Neural progenitor cell (in vitro differentiated cells): ENCODE results near the gene MRE11. TPM values are rescaled to one million over a fixed set of nuclear protein-coding genes. Genes with fewer than 3 reads are reported as not detected.

ENCODE experiments used
- DNase-seq: peaks from one replicate; pipeline ENCODE4 v3.0.0-alpha.2; 2016; ENCODE audit warnings: low spot score
- H2AFZ ChIP-seq: fragments of 200-600 bp; sonication (generic); replicated peaks from 2 replicates; pipeline ENCODE4 v1.6.1; 2016; ENCODE audit warnings: antibody characterized with exemption
- H3F3A ChIP-seq: fragments of 200-600 bp; sonication (generic); 2 replicates; pipeline ENCODE4 v1.6.1; 2016; ENCODE audit warnings: antibody characterized with exemption, low read depth
- H3K27ac ChIP-seq: fragments of 200-600 bp; sonication (generic); 2 replicates; pipeline ENCODE4 v1.5.1; 2016; ENCODE audit warnings: mild to moderate bottlenecking
- H3K27me3 ChIP-seq: fragments of 200-600 bp; sonication (generic); 2 replicates; pipeline ENCODE4 v1.6.1; 2016; ENCODE audit warnings: mild to moderate bottlenecking, moderate library complexity
- H3K36me3 ChIP-seq: fragments of 200-600 bp; sonication (generic); 2 replicates; pipeline ENCODE4 v1.5.1; 2016
- H3K4me1 ChIP-seq: fragments of 200-600 bp; sonication (generic); 2 replicates; pipeline ENCODE4 v1.6.1; 2016; ENCODE audit warnings: mixed run types
- H3K4me2 ChIP-seq: fragments of 200-600 bp; sonication (generic); 2 replicates; pipeline ENCODE4 v1.6.1; 2016
- H3K4me3 ChIP-seq: fragments of 200-600 bp; sonication (generic); 2 replicates; pipeline ENCODE4 v1.5.1; 2016
- H3K79me2 ChIP-seq: fragments of 200-600 bp; sonication (generic); 2 replicates; pipeline ENCODE4 v1.6.1; 2016; ENCODE audit warnings: low read depth
- H3K9ac ChIP-seq: fragments of 200-600 bp; sonication (generic); 2 replicates; pipeline ENCODE4 v1.6.1; 2016
- H3K9me3 ChIP-seq: fragments of 200-600 bp; sonication (generic); 2 replicates; pipeline ENCODE4 v1.5.1; 2016; ENCODE audit warnings: low read depth
- H4K20me1 ChIP-seq: fragments of 200-600 bp; sonication (generic); 2 replicates; pipeline ENCODE4 v1.6.1; 2016; ENCODE audit warnings: low read depth
- H3K27ac Mint-ChIP-seq: 3 replicates; pipeline ENCODE4 v1.8.0; 2021; ENCODE audit warnings: mixed read lengths
- H3K27me3 Mint-ChIP-seq: 2 replicates; pipeline ENCODE4 v1.8.0; 2022; ENCODE audit warnings: low read depth, mild to moderate bottlenecking, inconsistent platforms, moderate library complexity, mixed read lengths; ENCODE audit not compliant: insufficient read depth
- H3K36me3 Mint-ChIP-seq: 3 replicates; pipeline ENCODE4 v1.8.0; 2021; ENCODE audit warnings: mixed read lengths
- H3K4me1 Mint-ChIP-seq: 3 replicates; pipeline ENCODE4 v1.8.0; 2021; ENCODE audit warnings: mixed read lengths
- H3K4me3 Mint-ChIP-seq: 3 replicates; pipeline ENCODE4 v1.8.0; 2021; ENCODE audit warnings: mild to moderate bottlenecking, moderate library complexity, mixed read lengths
- H3K9me3 Mint-ChIP-seq: 3 replicates; pipeline ENCODE4 v1.8.0; 2020; ENCODE audit warnings: mixed read lengths
- EZH2 ChIP-seq: fragments of 200-600 bp; sonication (generic); IDR thresholded peaks from 2 replicates; pipeline ENCODE4 v1.6.1; 2017; ENCODE audit warnings: antibody characterized with exemption, mild to moderate bottlenecking, moderate library complexity
- EZH2phosphoT487 ChIP-seq: fragments of 200-600 bp; sonication (generic); IDR thresholded peaks from 2 replicates; pipeline ENCODE4 v1.6.1; 2017; ENCODE audit warnings: antibody characterized with exemption
- total RNA-seq: library from RNA; depleted of rRNA; stranded (reverse); fragments of >200 nt; gene quantifications from 2 replicates; pipeline ENCODE4 v1.2.3, GENCODE V29; 2015; ENCODE audit warnings: low replicate concordance
- TF ChIP-seq, protein P1 (sequence below): fragments of 200-600 bp; sonication (generic); IDR thresholded peaks from 2 replicates; pipeline ENCODE4 v1.5.1; 2017; ENCODE audit warnings: antibody characterized with exemption, mild to moderate bottlenecking

MRE11 gene
- total RNA-seq, 1 donor from 2014 or later = 48.9 TPM

DNA sequence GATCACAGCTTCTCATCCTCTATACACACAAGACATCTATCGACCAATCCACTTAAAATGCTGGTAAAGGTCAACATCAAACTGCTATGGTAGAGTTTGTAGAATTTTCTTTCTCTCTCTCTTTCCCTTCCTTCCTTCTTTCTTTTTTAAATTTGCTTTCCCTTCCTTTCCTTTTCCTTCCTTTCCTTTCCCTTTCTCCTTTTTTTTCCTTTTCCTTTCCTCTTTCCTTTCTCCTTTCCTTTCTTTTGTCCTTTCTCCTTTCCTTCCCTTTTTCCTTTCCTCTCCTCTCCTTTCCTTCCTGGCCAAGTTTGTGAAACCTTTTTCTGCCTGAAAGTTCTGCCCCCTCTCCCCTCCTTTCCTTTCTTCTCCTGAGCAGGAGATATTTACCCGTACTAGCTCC, 21.8 kb upstream of the MRE11 start:
- H3K27ac Mint-ChIP-seq = no peak overlapping the region
- no peaks in the 10 kb centered on the region for H3K79me2 ChIP-seq
- no peaks in the 10 kb centered on the region for H3K36me3 Mint-ChIP-seq
- no peak for DNase-seq
- no peak for TF ChIP-seq EZH2phosphoT487
- no peak for TF ChIP-seq EZH2
- TF ChIP-seq, protein P1, sequence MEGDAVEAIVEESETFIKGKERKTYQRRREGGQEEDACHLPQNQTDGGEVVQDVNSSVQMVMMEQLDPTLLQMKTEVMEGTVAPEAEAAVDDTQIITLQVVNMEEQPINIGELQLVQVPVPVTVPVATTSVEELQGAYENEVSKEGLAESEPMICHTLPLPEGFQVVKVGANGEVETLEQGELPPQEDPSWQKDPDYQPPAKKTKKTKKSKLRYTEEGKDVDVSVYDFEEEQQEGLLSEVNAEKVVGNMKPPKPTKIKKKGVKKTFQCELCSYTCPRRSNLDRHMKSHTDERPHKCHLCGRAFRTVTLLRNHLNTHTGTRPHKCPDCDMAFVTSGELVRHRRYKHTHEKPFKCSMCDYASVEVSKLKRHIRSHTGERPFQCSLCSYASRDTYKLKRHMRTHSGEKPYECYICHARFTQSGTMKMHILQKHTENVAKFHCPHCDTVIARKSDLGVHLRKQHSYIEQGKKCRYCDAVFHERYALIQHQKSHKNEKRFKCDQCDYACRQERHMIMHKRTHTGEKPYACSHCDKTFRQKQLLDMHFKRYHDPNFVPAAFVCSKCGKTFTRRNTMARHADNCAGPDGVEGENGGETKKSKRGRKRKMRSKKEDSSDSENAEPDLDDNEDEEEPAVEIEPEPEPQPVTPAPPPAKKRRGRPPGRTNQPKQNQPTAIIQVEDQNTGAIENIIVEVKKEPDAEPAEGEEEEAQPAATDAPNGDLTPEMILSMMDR = no peak
- H3K9me3 ChIP-seq = no peaks in the 10 kb centered on the region
- H3K9me3 Mint-ChIP-seq = no peaks in the 10 kb centered on the region
- no peaks in the 10 kb centered on the region for H3K36me3 ChIP-seq
- H3K4me2 ChIP-seq = no peak overlapping the region
- peaks cover 55% of the 10 kb centered on the region for H3K27me3 ChIP-seq
- H2AFZ ChIP-seq = no peak overlapping the region
- peaks cover 8% of the 10 kb centered on the region for H3K27me3 Mint-ChIP-seq
- no peaks in the 10 kb centered on the region for H3F3A ChIP-seq
- H3K4me1 Mint-ChIP-seq = peaks cover 6% of the 10 kb centered on the region
- H3K27ac ChIP-seq = no peak overlapping the region
- no peaks in the 10 kb centered on the region for H4K20me1 ChIP-seq
- H3K4me3 Mint-ChIP-seq = no peak overlapping the region
- no peak overlapping the region for H3K9ac ChIP-seq
- H3K4me1 ChIP-seq = no peaks in the 10 kb centered on the region
- no peak overlapping the region for H3K4me3 ChIP-seq

DNA sequence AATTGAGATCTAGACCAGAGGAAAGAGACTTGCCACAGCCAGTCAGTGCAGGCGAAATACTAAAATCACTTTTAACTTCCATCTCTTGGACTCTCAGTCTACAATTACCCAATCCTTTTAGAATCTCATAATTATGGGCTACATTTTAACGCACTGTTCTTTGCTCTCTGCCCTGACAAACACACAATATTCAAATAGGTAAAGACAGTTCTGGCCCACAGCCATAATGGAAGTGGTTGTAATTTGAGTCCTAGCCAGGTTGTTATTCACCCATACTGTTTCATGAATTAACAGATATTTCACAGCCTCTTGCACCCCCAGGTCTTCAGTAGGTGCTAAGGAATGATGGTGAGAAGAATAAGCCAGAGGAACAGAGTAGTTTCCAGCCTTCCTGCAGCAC, 19.4 kb upstream of the MRE11 start:
- Histone ChIP-seq H3K79me2 (no peaks in the 10 kb centered on the region), H3K9me3 (no peaks in the 10 kb centered on the region), H3F3A (no peaks in the 10 kb centered on the region), H3K9ac (no peak overlapping the region), H4K20me1 (no peaks in the 10 kb centered on the region), H3K4me3 (no peak overlapping the region), H2AFZ (no peak overlapping the region), H3K36me3 (no peaks in the 10 kb centered on the region), H3K27ac (no peak overlapping the region), H3K4me1 (no peaks in the 10 kb centered on the region), H3K27me3 (peaks cover 55% of the 10 kb centered on the region), H3K4me2 (no peak overlapping the region)
- TF ChIP-seq, protein P1 = no peak
- TF ChIP-seq EZH2 (no peak), EZH2phosphoT487 (no peak)
- Mint-ChIP-seq H3K36me3 (no peaks in the 10 kb centered on the region), H3K27me3 (peaks cover 10% of the 10 kb centered on the region), H3K4me1 (peaks cover 6% of the 10 kb centered on the region), H3K4me3 (peak overlapping the region; percentile 1), H3K27ac (no peak overlapping the region), H3K9me3 (no peaks in the 10 kb centered on the region)
- DNase-seq = no peak

DNA sequence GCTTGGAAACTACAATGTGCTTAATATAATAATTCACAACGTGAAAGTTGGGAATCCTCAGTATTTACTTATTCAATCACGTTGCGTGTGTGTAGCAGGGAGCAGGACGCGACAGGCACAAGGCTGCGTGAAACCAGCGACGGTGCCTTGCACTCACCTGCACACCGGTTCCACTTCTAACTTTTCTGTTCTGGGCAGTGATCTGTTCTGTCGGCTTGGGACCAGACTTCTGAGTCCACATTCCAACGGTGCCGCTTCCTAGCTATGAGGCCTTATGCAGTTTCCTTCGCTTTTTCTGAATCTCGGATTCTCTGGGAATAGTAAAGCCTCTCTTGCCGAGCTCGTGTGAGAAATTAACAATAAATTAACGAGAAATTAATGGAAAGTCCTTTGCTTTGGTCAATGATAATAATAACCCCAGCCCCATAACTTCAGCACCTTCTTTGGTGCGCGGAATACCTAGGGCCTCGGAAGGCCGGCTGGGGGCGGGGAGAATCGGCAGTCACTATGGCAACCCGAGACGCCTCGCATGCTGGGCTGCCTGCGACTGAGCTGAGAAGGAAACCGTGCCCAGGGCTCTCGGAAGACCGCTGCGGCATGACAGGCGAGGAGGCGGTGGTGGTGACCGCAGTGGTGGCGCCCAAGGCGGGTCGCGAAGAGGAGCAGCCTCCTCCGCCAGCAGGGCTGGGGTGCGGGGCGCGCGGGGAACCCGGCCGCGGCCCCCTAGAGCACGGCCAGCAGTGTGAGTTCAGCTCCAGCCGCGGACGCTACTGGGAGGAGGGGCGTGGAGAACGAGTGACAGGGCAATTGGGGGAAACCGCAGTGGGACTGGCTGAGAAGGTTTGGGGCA, 18.5 kb upstream of the MRE11 start, which contains the start of gene C11orf97:
Gene C11orf97, plus strand, starts transcription at position 530 of the 850 bp plus-strand sequence. Its CDS starts 68 bp downstream, at position 598.
- H3K4me3 ChIP-seq = peak within 1 kb of the TSS; percentile 59
- TF ChIP-seq, protein P1 = no peak
- peak; percentile 38 for TF ChIP-seq EZH2
- H3F3A ChIP-seq = no peaks in the 10 kb centered on the region
- H3K9me3 ChIP-seq = no peaks in the 10 kb centered on the region
- peak within 1 kb of the TSS; percentile 85 for H3K4me2 ChIP-seq
- Mint-ChIP-seq H3K9me3 (no peaks in the 10 kb centered on the region), H3K27me3 (peaks cover 10% of the 10 kb centered on the region), H3K36me3 (no peaks in the 10 kb centered on the region), H3K4me3 (peak within 1 kb of the TSS; percentile 86), H3K27ac (no peak within 1 kb of the TSS), H3K4me1 (peaks cover 6% of the 10 kb centered on the region)
- H3K27ac ChIP-seq = no peak within 1 kb of the TSS
- H3K79me2 ChIP-seq = no peaks in the 10 kb centered on the region
- H2AFZ ChIP-seq = peak within 1 kb of the TSS; percentile 68
- DNase-seq = peak; percentile 90
- no peaks in the 10 kb centered on the region for H3K4me1 ChIP-seq
- no peaks in the 10 kb centered on the region for H3K36me3 ChIP-seq
- peaks cover 55% of the 10 kb centered on the region for H3K27me3 ChIP-seq
- H4K20me1 ChIP-seq = no peaks in the 10 kb centered on the region
- H3K9ac ChIP-seq = no peak within 1 kb of the TSS
